Tibial nerve (tissue), 4 donors: Measurements from ENCODE around the gene SFT2D3. TPM values are rescaled to one million over a fixed set of nuclear protein-coding genes. Genes with fewer than 3 reads are reported as not detected.

Experiments
- DNase-seq, 2 donors: peaks; one replicate each; pipeline ENCODE4 v3.0.0-alpha.2; 2019; ENCODE audit warnings: low spot score in 2 of 2
- H3K27ac ChIP-seq, 4 donors: fragments of 200-600 bp; sonication (generic) in 3 of 4; one replicate each; pipeline ENCODE4 v1.5.1; 2017 to 2019; ENCODE audit warnings: mild to moderate bottlenecking in 1 of 4
- H3K27me3 ChIP-seq, 2 donors: fragments of 200-600 bp; sonication (generic) in 1 of 2; one replicate each; pipeline versions ENCODE4 v1.5.1 to v1.6.0; 2017 to 2019
- H3K36me3 ChIP-seq, 3 donors: fragments of 200-600 bp; sonication (generic); one replicate each; pipeline ENCODE4 v1.5.1; 2018 to 2019
- H3K4me1 ChIP-seq, 4 donors: fragments of 200-600 bp; sonication (generic) in 3 of 4; one replicate each; pipeline ENCODE4 v1.5.1; 2017 to 2019
- H3K4me3 ChIP-seq, 4 donors: fragments of 200-600 bp; sonication (generic) in 3 of 4; one replicate each; pipeline ENCODE4 v1.5.1; 2017 to 2019; ENCODE audit warnings: mild to moderate bottlenecking in 1 of 4, moderate library complexity in 1 of 4
- H3K9me3 ChIP-seq, 4 donors: fragments of 200-600 bp; sonication (generic) in 3 of 4; one replicate each; pipeline ENCODE4 v1.5.1; 2017 to 2019
- CTCF ChIP-seq, 5 experiments: fragments of 200-600 bp in 3 of 5; fragments of 450-650 bp in 2 of 5; sonication (generic) in 3 of 5; IDR thresholded peaks; one replicate each; pipeline ENCODE4 v1.5.1; 2016 to 2019; ENCODE audit warnings: antibody characterized with exemption in 5 of 5, mild to moderate bottlenecking in 3 of 5, moderate library complexity in 2 of 5
- EP300 ChIP-seq, 2 donors: sonication (generic); formaldehyde crosslinking; IDR thresholded peaks; one replicate each; pipeline ENCODE4 v1.6.1; 2017; ENCODE audit warnings: antibody characterized with exemption in 2 of 2, mild to moderate bottlenecking in 1 of 2
- POLR2A ChIP-seq, 2 donors: fragments of 450-650 bp; IDR thresholded peaks; one replicate each; pipeline ENCODE4 v1.6.1; 2017; ENCODE audit warnings: antibody characterized with exemption in 2 of 2, mild to moderate bottlenecking in 2 of 2, moderate library complexity in 2 of 2
- WGBS, 2 donors: methylation state at CpG; one replicate each; pipeline ENCODE4 v1.1.5; 2018; 5-methylcytosine and 5-hydroxymethylcytosine counted together
- total RNA-seq, 4 donors: library from RNA; depleted of rRNA; stranded (reverse); fragments of >200 nt; gene quantifications; one replicate each; pipeline ENCODE4 v1.1.0, GENCODE V29; 2016

The SFT2D3 gene
- total RNA-seq, 4 donors from 2014 or later = 10.7 to 13.6 (median 12.4) TPM

GRCh38 chr2:127675331-127676261, 25.7 kb upstream of the SFT2D3 start, which contains the start of gene LIMS2:
TSS of gene LIMS2 (minus strand) at chr2:127675530. CDS start at chr2:127675024, 506 bp downstream.
- DNase-seq = no peak
- peak within 1 kb of the TSS; percentile 85 to 90 (median 90) for H3K27ac ChIP-seq

GRCh38 chr2:127676906-127677305, 24.4 kb upstream of the SFT2D3 start:
- peaks cover 0 to 60% (median 15%) of the 10 kb centered on the region in 4 donors for H3K4me1 ChIP-seq
- H3K9me3 ChIP-seq = no peaks in the 10 kb centered on the region
- H3K36me3 ChIP-seq = no peaks in the 10 kb centered on the region
- peak overlapping the region in 1 of 4 donors; percentile 90 for H3K27ac ChIP-seq
- WGBS, 2 donors = 66 to 74% methylated on average over 2 of the region's 2 CpGs
- DNase-seq = no peak
- no peak overlapping the region for H3K4me3 ChIP-seq
- no peaks in the 10 kb centered on the region for H3K27me3 ChIP-seq
- no peak for TF ChIP-seq POLR2A (IDR thresholded peaks at IDR 0.05)
- no peak for TF ChIP-seq EP300 (IDR thresholded peaks at IDR 0.05)
- no peak for TF ChIP-seq CTCF (IDR thresholded peaks at IDR 0.05)

More at GRCh38 chr2:127675331-127676261, 25.7 kb upstream of the SFT2D3 start, which contains the start of gene LIMS2:
- no peaks in the 10 kb centered on the region for H3K9me3 ChIP-seq
- WGBS, 2 donors = 4 to 5% methylated on average over 53 to 56 of the region's 56 CpGs
- no peaks in the 10 kb centered on the region for H3K36me3 ChIP-seq
- peak within 1 kb of the TSS; percentile 61 to 80 (median 75) for H3K4me3 ChIP-seq
- TF ChIP-seq CTCF (IDR thresholded peaks at IDR 0.05) (peak in 2 of 5 experiments; percentile 20 to 28), POLR2A (IDR thresholded peaks at IDR 0.05) (no peak), EP300 (IDR thresholded peaks at IDR 0.05) (no peak)
- no peaks in the 10 kb centered on the region for H3K27me3 ChIP-seq
- H3K4me1 ChIP-seq = peaks cover 0 to 47% (median 9%) of the 10 kb centered on the region in 4 donors

DNA sequence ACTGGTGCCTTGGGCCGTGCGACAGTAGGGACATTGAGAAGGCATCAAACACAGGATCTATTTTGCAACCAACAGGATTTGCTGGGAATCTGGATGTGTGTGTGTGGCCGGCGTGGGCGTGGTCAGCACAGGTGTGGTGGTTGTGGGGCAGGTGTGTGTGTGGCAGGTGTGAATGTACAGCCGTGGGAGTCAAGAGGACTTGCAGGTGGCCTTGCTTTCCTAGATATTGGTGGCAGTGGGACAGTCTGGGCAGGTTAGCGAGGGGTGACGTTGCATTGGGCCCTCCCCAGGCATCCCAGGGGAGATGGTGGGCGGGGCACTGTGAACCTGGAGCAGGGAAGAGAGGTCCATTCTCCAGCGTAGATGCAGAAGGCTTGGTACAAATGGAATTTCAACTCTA, 22.8 kb upstream of the SFT2D3 start:
- Histone ChIP-seq H3K4me1 (peaks cover 0 to 54% (median 14%) of the 10 kb centered on the region in 4 donors), H3K27me3 (no peaks in the 10 kb centered on the region), H3K9me3 (no peaks in the 10 kb centered on the region), H3K36me3 (no peaks in the 10 kb centered on the region), H3K4me3 (no peak overlapping the region), H3K27ac (no peak overlapping the region)
- TF ChIP-seq CTCF (IDR thresholded peaks at IDR 0.05) (no peak), POLR2A (IDR thresholded peaks at IDR 0.05) (no peak), EP300 (IDR thresholded peaks at IDR 0.05) (no peak)
- DNase-seq = no peak
- WGBS, 2 donors = 83 to 94% methylated on average over 10 of the region's 10 CpGs

DNA sequence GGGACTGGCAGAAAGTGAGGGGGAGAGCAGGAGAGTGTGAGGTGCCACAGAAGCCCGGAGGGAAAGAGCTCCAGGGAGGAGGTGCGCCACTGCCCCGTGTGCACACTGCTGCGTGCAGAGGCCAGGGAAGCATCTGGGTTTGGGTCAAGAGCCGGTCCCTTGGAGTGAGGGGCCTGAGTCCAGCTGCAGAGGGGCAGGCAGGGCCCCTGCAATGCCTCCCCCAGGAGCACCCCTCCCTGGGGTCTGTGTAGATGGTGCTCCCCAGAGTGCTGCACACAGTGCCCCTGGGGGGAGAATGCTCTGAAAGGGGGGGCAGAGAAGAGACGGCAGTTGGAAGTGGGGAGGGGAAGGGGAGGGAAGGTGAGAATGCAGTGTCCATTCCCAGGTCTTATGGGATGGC, 22.3 kb upstream of the SFT2D3 start:
- peaks cover 0 to 50% (median 13%) of the 10 kb centered on the region in 4 donors for H3K4me1 ChIP-seq
- TF ChIP-seq POLR2A (IDR thresholded peaks at IDR 0.05) (no peak), EP300 (IDR thresholded peaks at IDR 0.05) (no peak), CTCF (IDR thresholded peaks at IDR 0.05) (no peak)
- H3K36me3 ChIP-seq = no peaks in the 10 kb centered on the region
- no peak overlapping the region for H3K4me3 ChIP-seq
- WGBS, 2 donors = 89 to 91% methylated on average over 6 of the region's 6 CpGs
- H3K27me3 ChIP-seq = no peaks in the 10 kb centered on the region
- no peak for DNase-seq
- no peaks in the 10 kb centered on the region for H3K9me3 ChIP-seq
- no peak overlapping the region for H3K27ac ChIP-seq
